HG03565 (cell line): ENCODE data around the gene UNC13A.

Experiments
- ATAC-seq: cut with Tn5 transposase; IDR thresholded peaks from one replicate; pipeline ENCODE4 v1.9.1; 2021; ENCODE audit warnings: mild to moderate bottlenecking, moderate library complexity; ENCODE audit not compliant: unreplicated experiment

UNC13A gene

DNA sequence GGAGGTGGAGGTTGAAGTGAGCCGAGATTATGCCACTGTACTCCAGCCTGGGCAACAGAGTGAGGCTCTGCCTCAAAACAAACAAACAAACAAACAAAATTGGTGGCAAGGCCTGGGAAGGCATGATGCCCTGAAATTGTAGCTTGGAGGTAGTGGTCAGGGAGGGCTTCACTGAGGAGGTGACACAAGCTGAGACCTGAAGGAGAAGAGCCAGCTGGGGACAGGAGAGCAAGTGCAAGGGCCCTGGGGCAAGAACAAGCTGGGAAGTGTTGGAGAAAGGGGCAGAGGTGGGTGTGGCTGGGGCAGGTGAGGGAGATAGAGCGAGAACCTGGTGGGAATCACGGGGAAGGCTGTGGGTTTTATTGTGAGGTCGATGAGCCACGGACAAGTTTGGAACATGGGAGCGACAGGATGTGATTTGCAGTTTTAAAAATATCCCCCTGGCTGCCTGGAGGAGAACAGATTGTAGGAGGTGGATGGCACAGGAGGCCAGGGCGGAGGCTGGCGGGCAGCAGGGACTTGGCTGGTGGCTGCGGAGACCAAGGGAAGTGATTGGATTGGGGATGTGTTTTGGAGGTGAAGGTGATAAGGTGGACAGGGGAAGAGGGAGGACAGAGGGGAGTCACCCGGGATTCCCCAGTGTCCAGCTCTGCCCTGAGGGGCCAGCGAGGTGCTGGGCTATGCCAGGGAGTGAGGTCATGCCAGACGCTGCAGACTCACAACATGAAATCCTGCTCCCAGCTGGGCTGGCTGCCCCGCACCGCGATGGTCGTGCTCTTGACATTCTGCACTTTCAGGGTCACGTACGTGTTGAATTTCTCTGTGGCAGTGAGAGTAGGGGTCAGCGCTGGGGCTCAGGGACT lies 14.0 kb downstream of the UNC13A start:
- no peak for ATAC-seq

DNA sequence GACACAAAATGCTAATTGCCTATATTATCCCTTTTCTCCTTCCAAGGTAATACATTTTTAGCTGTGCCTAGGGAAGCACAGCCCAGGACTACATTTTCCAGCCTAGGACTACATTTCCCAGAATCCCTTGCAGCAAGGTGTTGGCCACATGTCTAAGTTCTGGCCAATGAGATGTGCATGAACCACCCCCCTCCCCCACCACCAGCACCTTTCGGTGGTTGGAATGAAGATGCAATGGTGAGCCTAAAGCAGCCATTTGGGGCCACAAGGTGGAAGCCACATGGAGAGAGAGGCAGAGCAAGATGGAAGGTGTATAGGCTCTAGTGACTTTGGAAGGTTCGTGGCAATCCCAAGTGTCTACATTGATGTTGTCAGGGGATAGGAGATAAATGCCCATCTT lies 16.2 kb downstream of the UNC13A start:
- no peak for ATAC-seq

DNA sequence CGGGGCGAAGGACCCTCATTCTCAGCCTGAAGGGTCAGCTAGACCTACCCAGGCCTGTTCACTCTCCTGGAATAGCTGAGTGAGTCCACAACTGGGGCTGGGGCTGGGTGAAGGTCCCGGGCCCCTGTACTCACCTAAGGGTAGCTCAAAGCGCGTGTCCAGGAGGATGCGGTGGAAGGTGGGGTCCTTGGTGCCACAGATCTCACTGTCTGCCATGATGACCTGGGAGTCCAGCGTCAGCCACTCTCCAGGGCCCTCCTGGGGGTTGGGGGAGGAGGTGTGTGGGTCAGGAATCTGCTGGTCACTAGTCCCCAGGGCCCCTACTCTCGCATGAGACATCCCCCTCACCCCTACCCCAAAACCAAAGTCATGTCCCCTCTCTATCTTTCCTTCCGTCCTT lies 18.7 kb downstream of the UNC13A start:
- ATAC-seq = no peak

DNA sequence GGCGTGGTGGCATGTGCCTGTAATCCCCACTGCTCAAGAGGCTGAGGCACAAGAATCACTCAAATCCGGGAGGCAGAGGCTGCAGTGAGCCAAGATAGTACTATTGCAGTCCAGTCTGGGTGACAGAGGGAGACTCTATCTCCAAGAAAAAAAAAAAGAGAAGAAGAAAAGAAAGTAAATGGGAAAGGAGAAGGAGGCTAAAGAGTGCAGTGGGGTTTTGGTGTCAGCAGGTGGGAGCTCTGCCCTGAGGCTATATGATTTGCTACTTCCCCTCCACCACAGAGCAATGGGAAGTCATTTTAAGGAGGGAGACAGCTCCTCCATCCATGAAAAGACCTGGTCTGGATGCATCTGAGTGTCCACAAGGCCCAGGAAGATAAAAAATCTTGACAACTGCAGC lies 23.1 kb downstream of the UNC13A start:
- ATAC-seq = no peak

DNA sequence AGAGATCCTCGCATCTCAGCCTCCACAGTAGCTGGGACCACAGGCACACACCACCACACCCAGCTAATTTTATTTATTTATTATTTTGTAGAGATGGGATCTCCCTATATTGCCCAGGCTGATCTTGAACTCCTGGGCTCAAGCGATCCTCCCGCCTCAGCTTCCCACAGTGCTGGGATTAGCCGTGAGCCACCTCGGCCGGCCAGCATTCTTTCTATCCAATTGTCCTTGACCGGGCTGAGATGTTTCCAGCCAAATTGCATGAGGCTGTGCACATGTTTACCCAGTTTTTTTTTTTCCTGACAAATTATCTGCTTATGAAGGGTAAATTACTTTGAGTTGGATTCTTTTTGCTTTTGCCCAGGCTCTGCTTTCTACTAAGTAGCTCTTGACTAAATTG lies 28.2 kb downstream of the UNC13A start:
- ATAC-seq = no peak

DNA sequence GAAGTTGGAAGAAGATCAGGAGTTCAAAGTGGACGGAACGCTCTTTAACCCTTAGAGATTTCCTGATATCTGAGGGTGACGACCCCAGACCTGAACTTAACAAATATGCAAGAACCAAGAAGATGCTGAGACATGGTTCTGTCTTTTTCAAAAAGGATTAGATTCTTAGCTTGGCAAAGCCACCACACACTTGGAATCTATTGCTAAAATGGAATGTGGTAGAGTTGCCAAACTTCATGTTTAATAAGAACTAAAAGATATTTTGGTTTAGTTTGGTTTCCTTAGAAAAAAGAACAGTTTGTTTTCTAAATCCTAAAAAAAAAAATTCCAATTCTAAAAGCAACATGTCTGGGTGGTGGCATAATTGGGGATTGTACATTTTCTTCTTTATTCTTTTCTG lies 29.5 kb downstream of the UNC13A start:
- ATAC-seq = no peak

DNA sequence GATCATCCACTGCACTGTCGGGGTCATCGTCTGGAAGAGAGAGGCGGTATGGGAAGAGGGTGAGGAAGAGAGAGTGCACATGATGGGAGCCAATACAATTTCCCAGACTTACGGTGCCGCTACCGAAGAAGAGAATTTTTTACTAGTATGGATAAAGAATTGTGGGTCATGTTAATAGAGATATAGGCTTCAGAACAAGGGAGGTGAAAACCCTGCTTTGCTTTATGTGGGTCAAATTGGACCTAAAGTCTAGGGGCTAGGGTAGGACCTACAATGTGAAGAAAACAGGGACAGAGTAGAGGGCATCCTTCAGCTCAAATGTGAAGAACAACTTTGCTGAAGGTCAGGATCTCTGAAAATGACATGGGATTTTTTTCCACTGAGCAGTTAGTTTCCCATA lies 29.9 kb downstream of the UNC13A start:
- ATAC-seq = no peak

DNA sequence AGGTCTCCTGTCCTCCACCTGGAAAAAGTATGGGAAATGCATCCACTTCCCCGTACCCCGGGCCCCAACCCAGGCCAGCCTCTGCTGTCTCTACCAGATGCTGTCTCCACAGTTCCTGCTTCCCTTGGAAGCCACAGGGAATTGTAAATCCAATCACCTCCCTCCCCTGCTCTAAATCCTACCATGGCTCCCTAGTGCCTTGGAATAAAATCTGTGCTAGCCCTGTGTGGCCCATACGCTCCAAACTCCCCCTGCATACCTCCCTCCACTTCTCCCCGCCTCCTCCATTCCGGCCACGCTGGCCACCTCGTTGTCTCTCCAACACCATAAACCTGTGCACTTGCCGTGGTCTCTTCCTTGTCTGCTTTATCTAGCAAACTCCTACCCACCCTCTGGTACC lies 31.2 kb downstream of the UNC13A start:
- ATAC-seq = no peak

DNA sequence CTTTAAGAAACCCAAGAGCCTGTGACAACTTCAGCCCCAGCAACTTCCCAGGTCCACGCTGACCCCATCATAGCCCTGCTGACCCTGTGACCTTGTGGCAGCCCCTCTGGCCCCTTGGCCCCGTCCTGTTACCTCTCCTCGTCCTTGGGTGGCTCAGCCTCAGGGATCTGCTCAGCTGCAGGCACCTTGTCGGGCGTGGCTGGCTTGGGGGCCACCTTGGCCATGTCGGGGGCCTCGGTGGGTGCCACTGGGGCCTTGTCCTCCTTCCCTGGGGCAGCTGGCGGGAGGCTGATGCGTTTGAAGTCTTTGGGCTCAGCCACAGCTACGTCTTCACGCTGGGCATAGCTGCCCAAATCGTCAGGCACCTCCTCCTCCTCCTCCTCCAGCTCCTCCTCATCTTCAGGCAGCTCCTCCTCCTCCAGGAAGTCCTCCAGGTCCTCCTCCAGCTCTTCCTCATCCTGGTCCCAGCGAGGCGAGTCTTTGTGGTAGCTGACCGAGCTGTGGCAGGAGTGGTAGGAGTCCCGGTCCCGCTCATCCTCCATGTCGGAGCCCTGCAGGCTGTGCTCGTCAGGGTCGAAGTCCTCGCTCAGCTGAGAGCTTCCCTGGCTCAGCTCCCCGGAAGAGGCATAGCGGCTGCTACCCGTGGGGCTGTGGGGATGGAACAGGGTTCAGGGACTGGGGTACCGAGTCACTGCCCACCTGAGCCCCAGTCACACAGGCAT lies 32.2 kb downstream of the UNC13A start:
- ATAC-seq = no peak

DNA sequence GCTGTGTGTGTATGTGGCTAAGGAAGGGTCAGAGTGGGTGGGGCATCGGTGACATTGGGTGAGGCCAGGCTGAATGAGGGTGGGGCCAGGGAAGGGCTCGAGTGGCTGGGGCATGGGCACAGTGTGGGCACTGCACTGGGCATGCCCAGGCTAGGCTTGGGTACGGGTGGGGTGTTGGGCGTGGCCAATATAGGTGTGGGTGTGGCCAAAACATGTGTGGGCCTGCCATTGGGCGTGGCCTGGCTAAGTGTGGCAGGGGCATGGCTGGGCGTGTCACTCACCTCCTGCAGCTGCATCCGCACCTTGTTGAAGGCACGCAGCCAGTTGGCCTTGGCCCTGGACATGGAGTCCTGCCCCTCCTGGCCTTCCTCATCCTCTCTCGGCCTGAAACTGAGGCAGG lies 33.2 kb downstream of the UNC13A start:
- no peak for ATAC-seq

DNA sequence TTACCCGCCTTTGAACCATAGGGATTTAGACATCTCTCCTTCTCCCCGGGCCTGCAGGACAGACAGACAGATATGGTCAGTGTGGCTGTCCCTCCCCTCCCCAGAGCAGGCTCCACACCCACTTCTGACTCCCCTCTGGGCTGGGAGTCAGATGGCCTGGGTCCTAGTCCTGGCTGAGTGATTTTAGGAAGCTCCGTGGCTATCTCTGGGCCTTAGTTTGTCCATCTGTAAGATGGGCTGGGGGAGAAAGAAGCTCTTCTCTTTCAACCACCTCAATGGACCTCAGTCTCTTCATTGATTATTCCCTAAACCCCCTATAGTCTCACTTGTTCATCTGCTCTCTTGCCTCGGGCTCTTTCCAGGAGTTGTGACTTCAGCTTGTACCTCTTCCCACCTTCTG lies 35.5 kb downstream of the UNC13A start:
- ATAC-seq = no peak

DNA sequence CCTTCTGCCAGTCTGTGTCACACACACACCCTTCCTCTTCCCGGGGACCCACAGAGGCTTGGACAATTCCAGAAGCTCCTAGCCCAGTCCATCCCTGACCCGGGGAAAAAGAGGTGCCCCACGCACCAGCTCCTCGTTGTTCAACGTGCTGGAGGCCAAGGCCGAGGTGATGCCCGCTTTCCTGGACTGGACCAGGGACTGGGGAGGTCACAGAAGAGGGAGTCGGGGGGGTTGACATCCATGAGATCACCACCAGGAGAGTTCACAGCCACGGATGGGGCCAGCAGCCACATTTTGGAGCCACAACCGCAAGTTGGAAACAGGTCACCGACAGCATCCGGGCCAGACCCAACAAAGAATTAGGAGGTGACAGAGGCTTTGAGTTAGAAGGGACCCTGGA lies 39.4 kb downstream of the UNC13A start:
- no peak for ATAC-seq

DNA sequence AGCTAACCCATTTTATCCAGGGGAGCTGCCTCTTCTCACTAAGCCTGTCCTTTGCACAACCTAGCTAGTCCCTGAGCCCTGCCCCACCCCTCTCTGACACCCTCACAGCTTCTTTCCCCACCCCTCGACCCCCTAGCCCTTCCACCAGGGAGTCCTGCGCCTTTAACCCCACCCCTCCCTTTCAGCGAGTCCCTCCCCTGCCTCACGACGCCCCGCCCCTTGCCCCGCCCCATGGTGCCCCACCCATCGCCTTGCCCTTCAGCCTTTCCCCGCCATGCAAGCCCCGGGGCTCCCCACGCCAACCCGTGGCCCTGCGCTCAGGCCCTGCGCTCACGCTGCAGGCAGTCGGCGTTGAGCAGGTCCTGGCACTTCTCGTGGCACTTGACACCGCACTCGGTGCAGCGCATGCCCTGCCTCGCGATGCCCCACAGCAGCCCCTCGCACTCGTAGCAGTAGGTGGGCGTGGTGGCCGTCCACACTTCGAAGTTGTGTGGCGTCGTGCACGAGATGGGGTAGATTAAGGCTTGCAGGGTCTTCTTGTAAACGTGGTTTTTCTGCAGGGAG lies 40.0 kb downstream of the UNC13A start:
- no peak for ATAC-seq

DNA sequence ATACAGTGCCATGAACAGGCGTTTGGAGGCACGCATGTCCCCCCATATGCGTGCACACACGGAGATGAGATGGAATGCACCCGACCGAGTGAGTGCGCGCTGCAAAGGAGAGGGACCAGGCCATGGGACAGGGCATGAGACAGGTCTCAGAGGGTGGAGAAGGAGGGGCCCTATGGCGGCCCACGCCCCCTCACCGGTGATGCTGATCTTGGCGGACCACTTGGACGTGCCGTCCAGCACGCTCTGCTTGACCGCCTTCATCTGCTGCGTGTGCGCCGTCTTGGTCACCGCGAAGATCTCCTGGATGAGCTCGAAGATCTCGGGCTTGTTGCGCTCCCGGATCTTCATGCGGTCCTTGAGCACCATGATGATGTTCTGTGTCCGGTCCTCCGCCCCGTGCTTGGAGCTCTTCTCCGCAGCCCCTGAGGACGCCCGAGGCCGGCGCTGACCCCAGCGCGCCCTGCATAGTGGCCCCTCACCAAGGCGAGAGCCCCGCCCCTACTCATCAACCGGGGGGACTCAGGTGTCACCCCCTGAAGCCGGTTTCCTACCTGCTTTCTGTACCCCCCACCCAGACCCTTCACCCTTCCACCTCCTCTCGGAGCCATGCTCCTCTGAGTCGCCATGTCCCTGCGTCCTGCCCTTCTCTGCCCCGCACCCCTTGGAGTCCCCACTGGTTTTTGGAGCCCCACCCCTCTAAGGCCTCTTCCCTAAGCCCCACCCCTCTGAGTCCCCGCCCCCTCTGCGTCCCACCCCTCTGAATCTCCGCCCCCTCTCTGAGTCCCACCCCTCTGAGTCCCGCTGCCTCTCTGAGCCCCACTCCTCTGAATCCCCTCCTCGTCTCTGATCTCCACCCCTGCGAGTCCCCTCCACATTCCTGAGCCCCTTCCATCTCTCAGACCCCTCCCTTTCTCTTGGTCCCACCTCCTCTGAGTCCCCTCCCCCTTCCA lies 40.8 kb downstream of the UNC13A start:
- ATAC-seq = no peak

DNA sequence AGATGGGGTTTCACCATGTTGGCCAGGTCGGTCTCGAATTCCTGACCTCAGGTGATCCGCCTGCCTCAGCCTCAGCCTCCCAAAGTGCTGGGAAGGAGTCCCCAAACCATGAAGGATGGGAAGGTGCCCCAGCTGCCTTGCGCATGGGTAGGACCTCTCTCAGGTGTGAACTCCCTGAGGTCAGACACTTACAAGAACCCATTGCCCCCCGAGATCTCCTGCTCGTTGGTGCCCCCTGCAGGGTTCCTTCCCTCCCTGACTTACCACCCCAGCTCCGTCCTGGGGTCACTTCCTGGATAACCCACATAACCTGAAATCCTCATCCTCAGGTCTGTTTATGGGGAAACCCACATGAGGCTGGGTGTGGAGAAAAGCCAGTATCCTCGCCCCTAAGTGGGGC lies 41.7 kb downstream of the UNC13A start:
- ATAC-seq = no peak

DNA sequence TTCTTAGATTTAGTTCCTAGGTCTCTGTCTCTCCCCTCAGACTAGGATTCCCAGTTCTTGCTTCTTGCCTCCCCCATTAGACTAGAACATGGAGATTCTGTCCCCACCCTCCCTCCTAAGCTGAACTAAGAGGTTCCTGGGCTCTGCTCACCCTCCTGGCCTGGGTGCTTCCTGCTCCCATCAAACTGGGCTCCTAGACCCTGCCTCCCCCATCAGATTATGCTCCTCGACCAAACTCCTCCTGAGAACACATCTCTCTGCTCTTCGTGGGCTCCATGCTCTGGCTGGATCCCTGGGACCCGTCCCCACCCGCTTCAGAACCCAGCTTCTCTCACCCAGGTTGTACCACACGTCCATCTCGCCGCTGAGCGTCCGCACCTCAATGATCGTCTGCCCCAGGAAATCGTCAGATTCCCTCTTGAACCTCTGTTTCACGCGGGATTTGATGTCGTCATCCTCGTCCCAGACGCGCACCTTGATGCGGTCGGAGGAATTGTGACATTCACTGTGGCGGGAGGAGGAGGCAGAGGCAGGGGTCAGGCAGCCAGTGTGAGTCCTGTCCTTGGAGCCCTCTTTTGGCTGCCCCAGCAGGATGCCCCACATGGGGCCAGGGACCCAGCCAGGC lies 42.7 kb downstream of the UNC13A start:
- ATAC-seq = no peak

DNA sequence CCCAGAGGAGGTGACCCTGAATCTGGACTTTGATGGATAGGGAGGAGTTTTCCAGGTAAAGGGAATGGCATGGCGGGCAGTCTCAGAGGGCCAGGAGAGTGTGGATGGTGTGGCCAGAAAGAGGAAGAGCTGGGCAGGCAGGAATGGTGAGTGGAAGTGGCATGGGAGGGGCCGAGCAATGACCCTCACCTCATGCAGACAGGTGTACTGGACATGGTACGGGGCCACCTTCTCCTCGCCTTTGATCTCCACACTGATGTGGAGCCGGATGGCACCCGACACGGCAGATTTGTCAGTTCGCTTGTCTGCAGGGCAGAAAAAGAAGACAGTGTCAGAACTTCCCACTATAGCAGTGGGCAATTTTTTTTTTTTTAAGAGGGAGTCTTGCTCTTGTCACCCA lies 45.5 kb downstream of the UNC13A start:
- no peak for ATAC-seq

DNA sequence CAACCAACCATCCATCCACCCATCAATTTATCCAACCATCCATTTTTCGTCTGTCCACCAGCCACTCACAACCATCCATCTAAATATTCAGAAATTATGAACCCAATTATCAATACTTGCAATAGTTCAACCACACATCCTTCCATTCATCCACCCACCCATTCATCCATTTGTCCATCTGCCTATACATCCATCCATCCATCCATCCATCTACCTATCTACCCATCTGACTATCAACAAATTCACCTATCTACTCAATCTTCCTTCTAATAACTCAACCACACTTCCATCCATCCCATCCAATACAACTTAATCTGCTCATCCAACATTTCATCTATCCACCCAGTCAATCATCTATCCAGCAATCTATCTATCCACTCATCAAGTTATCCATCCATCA lies 46.3 kb downstream of the UNC13A start:
- ATAC-seq = no peak

DNA sequence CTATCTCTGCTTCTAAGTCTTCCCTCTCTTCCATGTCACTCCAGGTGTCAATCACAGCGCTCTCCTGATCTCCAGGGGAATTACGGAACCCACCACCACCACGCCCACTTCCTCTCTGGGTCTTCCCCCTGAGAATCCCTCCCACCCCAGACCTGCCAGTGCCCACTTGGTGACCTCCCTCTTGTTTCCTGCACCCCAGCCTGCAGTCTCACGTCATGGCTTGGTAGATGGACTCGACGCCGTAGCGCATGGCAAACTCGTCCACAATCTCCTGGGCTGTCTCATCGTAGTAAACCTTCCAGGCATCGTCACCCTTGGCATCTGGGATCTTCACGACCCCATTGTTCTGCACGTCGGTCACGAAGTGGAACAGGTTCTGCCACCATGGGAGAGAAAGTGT lies 47.0 kb downstream of the UNC13A start:
- no peak for ATAC-seq

DNA sequence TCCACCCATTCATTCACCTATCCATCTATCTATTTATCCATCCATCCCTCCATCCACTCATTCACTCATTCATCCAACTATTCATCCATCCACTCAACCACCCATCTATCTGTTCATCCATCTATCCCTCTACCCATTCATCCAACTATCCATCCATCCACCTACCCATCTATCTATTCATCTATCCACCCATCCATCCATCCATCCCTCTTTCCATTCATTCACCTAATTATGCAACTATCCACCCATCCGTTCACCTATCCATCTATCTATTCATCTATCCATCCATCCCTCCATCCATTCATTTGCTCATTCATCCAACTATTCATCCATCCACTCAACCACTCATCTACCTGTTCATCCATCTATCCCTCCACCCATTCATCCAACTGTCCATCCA lies 54.5 kb downstream of the UNC13A start:
- ATAC-seq = no peak

DNA sequence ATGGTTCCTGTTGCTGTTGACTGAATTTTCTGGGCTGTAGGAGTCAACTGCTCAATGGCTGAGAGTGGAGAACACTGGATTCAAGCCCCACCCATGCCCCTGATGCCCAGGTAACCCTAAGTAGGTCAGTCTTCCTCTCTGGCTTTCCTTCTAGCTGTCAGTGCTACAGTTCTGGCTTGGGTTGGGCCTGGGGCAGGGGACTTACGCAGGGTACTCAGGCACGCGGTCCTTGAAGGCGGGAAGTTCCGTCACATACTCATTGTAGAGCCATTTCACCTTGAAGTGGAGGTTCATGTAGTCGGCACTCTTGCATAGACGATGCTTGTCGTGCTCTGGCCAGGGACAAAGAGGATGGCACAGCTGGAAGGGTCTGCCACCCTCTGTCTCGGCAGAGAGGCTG lies 55.6 kb downstream of the UNC13A start:
- no peak for ATAC-seq
